GM12875 (cell line): ENCODE data around the gene FNTB.

Experiments used
- H3K4me3 ChIP-seq: one replicate; pipeline ENCODE4 v1.5.1; 2011; ENCODE audit warnings: low read depth, low read length, control low read depth
- TF ChIP-seq, protein P1 (sequence below): IDR thresholded peaks from 2 replicates; pipeline ENCODE4 v1.5.1; 2011; ENCODE audit warnings: low read depth, mild to moderate bottlenecking, control low read depth, inconsistent platforms, low read length, moderate library complexity, borderline replicate concordance; ENCODE audit not compliant: insufficient read depth

The FNTB gene

DNA sequence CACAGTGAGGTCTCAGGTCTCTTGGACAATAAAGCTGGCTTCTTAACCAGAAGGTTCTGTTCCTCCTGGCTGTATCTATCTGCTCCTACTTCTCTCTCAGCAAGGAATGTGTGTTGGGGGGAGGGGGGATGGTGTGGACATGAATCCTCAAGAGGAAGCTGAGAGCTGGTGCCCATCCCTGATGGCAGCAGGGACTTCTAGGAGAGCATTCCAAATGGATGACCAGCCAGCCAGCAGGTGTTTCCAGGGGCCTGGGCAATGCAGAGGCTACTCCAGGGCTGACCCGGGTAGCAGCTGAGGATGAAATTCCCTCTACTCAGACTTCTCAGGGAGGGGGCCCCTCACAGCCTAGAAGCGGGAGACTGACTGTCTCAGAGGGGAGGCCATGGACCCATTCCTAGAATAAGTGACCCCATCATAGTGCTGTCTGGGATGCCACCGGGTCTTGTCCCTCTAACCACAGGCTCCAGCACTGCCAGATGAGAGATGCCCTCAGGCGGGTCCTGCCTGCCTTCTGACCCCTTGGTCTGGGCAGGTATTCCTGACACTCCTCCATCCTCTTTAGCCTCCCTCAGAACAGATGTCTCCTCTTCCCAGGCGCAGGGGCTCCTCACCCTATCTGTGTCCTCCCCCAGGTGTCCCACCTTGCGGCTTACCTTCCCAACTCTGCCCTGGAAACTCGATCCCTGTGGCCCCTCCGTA lies 15.8 kb upstream of the FNTB start:
- no peak overlapping the region for H3K4me3 ChIP-seq
- TF ChIP-seq, protein P1, sequence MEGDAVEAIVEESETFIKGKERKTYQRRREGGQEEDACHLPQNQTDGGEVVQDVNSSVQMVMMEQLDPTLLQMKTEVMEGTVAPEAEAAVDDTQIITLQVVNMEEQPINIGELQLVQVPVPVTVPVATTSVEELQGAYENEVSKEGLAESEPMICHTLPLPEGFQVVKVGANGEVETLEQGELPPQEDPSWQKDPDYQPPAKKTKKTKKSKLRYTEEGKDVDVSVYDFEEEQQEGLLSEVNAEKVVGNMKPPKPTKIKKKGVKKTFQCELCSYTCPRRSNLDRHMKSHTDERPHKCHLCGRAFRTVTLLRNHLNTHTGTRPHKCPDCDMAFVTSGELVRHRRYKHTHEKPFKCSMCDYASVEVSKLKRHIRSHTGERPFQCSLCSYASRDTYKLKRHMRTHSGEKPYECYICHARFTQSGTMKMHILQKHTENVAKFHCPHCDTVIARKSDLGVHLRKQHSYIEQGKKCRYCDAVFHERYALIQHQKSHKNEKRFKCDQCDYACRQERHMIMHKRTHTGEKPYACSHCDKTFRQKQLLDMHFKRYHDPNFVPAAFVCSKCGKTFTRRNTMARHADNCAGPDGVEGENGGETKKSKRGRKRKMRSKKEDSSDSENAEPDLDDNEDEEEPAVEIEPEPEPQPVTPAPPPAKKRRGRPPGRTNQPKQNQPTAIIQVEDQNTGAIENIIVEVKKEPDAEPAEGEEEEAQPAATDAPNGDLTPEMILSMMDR: no peak

DNA sequence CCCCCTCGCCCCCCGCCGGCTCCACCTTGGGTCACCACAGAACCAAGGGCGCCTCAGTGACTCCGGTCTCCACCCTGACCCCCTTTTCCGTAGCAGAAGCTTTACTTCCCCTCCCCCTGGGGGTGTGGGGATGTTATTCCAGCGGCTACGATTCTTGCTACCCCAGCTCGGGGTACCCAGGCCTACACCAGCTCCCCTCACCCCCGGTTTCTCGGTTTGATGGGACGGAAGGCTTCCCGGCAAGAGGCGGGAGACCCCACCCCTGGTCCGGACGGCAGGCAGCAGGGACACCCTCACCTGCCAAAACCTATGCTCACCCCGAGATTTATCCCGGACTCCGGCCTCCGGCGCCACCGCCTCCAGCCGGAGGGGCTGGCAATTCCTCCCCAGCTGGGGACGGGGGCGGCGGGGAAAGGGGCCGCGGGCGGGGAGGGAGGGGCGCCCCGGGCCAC lies 15.2 kb upstream of the FNTB start:
- peak overlapping the region; percentile 42 for H3K4me3 ChIP-seq
- TF ChIP-seq, protein P1: no peak

DNA sequence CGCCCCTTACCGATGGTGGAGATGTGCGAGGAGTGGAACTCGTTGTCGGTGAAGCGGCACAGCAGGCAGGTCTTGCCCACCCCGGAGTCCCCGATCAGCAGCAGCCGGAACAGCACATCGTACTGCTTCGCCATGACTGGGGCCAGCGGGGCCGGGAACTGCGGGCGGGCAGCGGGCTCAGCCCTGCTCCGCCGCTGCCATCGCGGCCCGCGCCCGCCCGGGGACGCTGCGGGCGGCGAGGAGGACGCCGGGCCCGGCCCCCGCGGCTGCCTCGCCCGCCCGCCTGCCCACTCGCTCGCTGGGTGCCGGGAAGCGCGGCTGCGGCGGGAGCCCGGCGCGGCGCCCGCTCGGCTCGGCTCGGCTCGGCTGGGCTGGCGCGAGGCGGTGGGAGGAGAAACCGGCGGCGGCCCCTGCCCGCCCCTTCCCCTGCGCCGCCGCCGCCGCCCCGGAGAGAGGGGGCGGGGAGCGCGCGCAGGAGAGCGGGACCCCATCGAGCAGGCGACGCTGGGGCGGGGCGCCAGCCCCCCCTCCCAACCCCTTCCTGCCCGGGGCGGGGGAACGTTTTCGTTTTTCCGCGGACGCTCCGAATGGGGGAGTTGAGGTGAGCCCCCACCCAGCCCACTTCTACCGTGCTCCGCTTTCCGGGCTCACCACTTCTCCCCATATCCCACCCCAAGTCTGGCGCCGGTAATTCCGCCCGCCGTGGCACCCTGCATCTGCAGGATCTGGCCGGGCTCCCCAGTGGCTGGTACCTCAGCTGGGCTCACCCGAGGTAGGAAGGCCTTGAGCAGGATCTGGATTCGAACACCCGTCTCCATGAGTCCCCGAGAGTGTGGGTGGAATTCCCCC lies 14.5 kb upstream of the FNTB start, which contains the start of gene RAB15:
RAB15 (minus strand) TSS at position 394 of the 849 bp plus-strand sequence; CDS start at position 134, 260 bp downstream.
- TF ChIP-seq, protein P1: no peak

DNA sequence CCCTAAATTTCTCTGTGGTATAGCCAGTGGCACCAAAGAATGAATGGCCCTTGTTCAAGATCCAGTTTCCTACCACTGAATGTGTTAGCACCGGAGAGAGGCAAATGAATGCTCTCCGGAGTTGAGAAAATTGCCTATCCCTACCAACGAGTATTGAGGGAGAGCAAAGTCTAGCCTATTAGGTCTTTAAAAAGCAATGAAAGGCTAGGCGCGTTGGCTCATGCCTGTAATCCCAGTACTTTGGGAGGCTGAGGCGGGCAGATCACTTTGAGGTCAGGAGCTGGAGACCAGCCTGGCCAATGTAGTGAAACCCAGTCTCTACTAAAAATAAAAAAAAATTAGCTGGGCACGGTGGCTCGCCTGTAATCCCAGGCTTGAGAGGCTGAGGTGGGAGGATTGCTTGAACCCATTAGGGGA lies 13.7 kb upstream of the FNTB start:
- TF ChIP-seq, protein P1: no peak
- H3K4me3 ChIP-seq: no peak overlapping the region

More for the DNA sequence above, 14.5 kb upstream of the FNTB start, which contains the start of gene RAB15:
- H3K4me3 ChIP-seq: peak within 1 kb of the TSS; percentile 42

DNA sequence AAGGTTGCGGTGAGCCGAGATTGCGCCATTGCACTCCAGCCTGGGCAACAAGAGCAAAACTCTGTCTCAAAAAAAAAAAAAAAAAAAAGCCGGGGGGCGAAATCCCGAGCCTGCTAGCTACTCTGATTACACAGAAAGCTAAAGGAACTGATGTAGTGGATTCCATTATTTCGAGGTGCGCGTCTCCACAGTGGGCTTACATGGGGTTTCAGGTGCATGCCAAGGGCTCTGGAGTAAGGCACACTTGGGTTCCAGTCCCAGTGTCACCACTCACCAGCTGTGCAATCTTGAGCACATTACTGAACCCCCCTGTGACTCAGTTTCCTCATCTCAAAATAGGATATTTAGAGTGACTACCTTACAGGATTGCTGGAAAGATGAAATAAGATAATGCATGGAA lies 12.9 kb upstream of the FNTB start:
- H3K4me3 ChIP-seq: no peak overlapping the region
- TF ChIP-seq, protein P1: no peak

DNA sequence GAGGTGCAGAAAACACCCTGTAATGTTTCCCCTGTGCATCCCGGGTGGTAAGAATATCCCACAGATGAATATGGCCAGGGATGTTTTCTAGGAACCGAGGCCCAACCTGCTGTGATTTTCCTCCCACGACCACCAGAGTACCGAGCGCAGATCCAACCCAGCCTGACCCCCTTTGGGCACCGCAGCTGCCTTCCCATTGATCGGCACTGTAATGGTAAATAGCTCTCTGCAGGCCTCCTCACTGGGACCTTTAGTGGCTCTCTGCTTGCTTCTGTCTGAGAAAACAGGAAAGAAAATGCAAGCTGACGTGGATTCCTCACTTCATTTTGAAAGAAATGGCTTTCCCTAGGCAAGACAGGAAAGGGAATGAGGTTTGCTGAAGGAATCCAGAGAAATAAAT lies 12.1 kb upstream of the FNTB start:
- H3K4me3 ChIP-seq: no peak overlapping the region
- TF ChIP-seq, protein P1: no peak
